ENCODE data around the gene ECHS1. TPM values are rescaled to one million over a fixed set of nuclear protein-coding genes. Genes with fewer than 3 reads are reported as not detected.

The ECHS1 gene
- total and polyA plus RNA-seq, 2 of the 8 experiments (the other 6 are each of a cell fraction or from before 2014, with no cell fraction given) = 41.7 to 101 TPM

DNA sequence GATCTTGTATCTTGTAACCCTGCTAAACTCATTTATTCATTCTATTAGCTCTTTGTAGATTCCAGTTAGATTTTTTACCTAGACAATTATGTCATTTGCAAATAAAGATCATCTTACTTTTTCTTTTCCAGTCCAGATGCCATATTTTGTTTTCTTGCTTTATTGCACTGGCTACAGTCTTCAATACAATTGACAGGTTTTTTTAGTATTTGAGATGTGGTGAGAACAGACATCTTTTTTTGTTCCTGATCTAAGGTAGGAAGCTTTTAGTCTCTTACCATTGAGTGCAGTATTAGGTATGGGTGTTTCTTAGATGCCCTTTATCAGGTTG lies 39.2 kb upstream of the ECHS1 start:
- DNase-seq (ENCODE audit: low read depth in 1 of 2, low spot score in 2 of 2) = no peak
- H2BK20ac ChIP-seq (ENCODE audit: low read length) = no peak overlapping the region
- peaks cover 0 to 1% of the 10 kb centered on the region in 2 experiments for H4K20me1 ChIP-seq (replicated peaks in 1 of 2; ENCODE audit: control insufficient read depth in 1 of 2, insufficient read depth in 2 of 2, low read length in 2 of 2)
- H3K4me2 ChIP-seq (ENCODE audit: insufficient read depth in 1 of 2, low read depth in 2 of 2, low read length in 2 of 2) = no peak overlapping the region
- no peak overlapping the region for H2BK12ac ChIP-seq (ENCODE audit: low read depth, low read length)
- no peak overlapping the region for H3K56ac ChIP-seq (replicated peaks; ENCODE audit: insufficient read length, low read depth, low read length)
- no peak overlapping the region for H2BK120ac ChIP-seq (replicated peaks; ENCODE audit: low read depth, low read length)
- H3K27me3 ChIP-seq (replicated peaks in 1 of 4; ENCODE audit: control insufficient read depth in 3 of 4, extremely low read depth in 1 of 4, insufficient read depth in 3 of 4, low read length in 3 of 4) = no peaks in the 10 kb centered on the region
- peaks cover 3 to 30% of the 10 kb centered on the region in 2 experiments for H3K79me2 ChIP-seq (ENCODE audit: control insufficient read depth in 1 of 2, insufficient read depth in 2 of 2, low read length in 2 of 2)
- H2AFZ ChIP-seq (ENCODE audit: low read length) = no peak overlapping the region
- H4K8ac ChIP-seq (ENCODE audit: extremely low read depth, insufficient read depth, low read length) = no peak overlapping the region
- H4K91ac ChIP-seq (replicated peaks; ENCODE audit: insufficient read length, low read length) = no peak overlapping the region
- CTCF ChIA-PET (ENCODE audit: partially characterized antibody) = interaction anchor here (0.7 kb wide), 1 partner anchor 11 kb away, joined by 3 read pairs; no protein-coding TSS in a partner anchor
- H3K79me1 ChIP-seq (ENCODE audit: low read depth, low read length) = peaks cover 3% of the 10 kb centered on the region; the same call in 1 of the 2 replicates
- H3K4ac ChIP-seq (replicated peaks; ENCODE audit: insufficient read length, low read depth, low read length) = no peak overlapping the region
- no peak overlapping the region for H3K23ac ChIP-seq (ENCODE audit: insufficient read length)
- POLR2A ChIA-PET (ENCODE audit: partially characterized antibody) = interaction anchor here (0.8 kb wide), 1 partner anchor 34 kb away, joined by 3 read pairs; the partner anchor contains the start of gene PAOX
- no peak for FAIRE-seq
- no peak overlapping the region for H3K18ac ChIP-seq (ENCODE audit: extremely low read depth, low read length)
- H3K4me1 ChIP-seq (replicated peaks in 1 of 4; ENCODE audit: control insufficient read depth in 3 of 4, insufficient read depth in 4 of 4, low read length in 3 of 4) = no peaks in the 10 kb centered on the region
- no peak overlapping the region for H2AK5ac ChIP-seq (ENCODE audit: low read depth, low read length)
- no peak overlapping the region for H2BK15ac ChIP-seq (ENCODE audit: low read length)
- H3K36me3 ChIP-seq (ENCODE audit: control insufficient read depth in 2 of 4, insufficient read depth in 4 of 4, low read length in 3 of 4) = peaks cover 0 to 49% (median 19%) of the 10 kb centered on the region in 4 experiments; a peak in 6 of 8 replicates
- no peak overlapping the region for H3K9ac ChIP-seq (replicated peaks in 1 of 4; ENCODE audit: extremely low read depth in 1 of 4, low read depth in 3 of 4, low read length in 3 of 4)
- no peak overlapping the region for H3K14ac ChIP-seq (ENCODE audit: insufficient read length)
- no peak overlapping the region for H2BK5ac ChIP-seq (ENCODE audit: low read depth, low read length)
- H3K23me2 ChIP-seq (ENCODE audit: low read depth, low read length) = no peaks in the 10 kb centered on the region
- H3K9me3 ChIP-seq (ENCODE audit: insufficient read depth in 2 of 2, low read depth in 1 of 2, low read length in 1 of 2) = peaks cover 9 to 12% of the 10 kb centered on the region in 2 experiments; a peak in 3 of 4 replicates
- H3K4me3 ChIP-seq (ENCODE audit: extremely low read depth in 1 of 4, insufficient read depth in 2 of 4, low read depth in 3 of 4, low read length in 4 of 4) = no peak overlapping the region
- no peak overlapping the region for H3K27ac ChIP-seq (ENCODE audit: low read depth, low read length)
- no peak overlapping the region for H4K5ac ChIP-seq (ENCODE audit: insufficient read length, low read depth, low read length)
- TF ChIP-seq SIN3A (conservative IDR thresholded peaks at IDR 0.05 in 1 of 2, IDR thresholded peaks at IDR 0.05 in 1 of 2; ENCODE audit: low read depth in 1 of 2, low read length in 2 of 2) (no peak), SP2 (IDR thresholded peaks at IDR 0.05; ENCODE audit: low read length) (no peak), HDAC6 (IDR thresholded peaks at IDR 0.05; ENCODE audit: low read depth, low read length) (no peak), POLR2A (IDR thresholded peaks at IDR 0.05; ENCODE audit: control extremely low read depth in 1 of 2, low read depth in 2 of 2, low read length in 2 of 2) (no peak), JUND (IDR thresholded peaks at IDR 0.05; ENCODE audit: low read length) (no peak), POLR2AphosphoS5 (IDR thresholded peaks at IDR 0.05; ENCODE audit: low read depth, low read length) (no peak), MAFK (IDR thresholded peaks at IDR 0.05; ENCODE audit: low read depth, low read length) (no peak), POU5F1 (IDR thresholded peaks at IDR 0.05; ENCODE audit: low read depth, low read length) (no peak), TAF7 (optimal IDR thresholded peaks at IDR 0.05; ENCODE audit: borderline replicate concordance, low read depth, low read length) (no peak), TCF12 (IDR thresholded peaks at IDR 0.05; ENCODE audit: low read depth, low read length) (no peak), RFX5 (IDR thresholded peaks at IDR 0.05; ENCODE audit: borderline replicate concordance, low read depth, low read length) (no peak), RBBP5 (IDR thresholded peaks at IDR 0.05; ENCODE audit: borderline replicate concordance, low read depth, low read length) (no peak), BCL11A (IDR thresholded peaks at IDR 0.05; ENCODE audit: low read depth in 2 of 2, low read length in 2 of 2) (no peak), RAD21 (IDR thresholded peaks at IDR 0.05 in 1 of 2, conservative IDR thresholded peaks at IDR 0.05 in 1 of 2; ENCODE audit: low read depth in 2 of 2, low read length in 2 of 2) (no peak), EZH2 (IDR thresholded peaks at IDR 0.05; ENCODE audit: low read depth, low read length, severe bottlenecking) (no peak)
- TF ChIP-seq, protein P1, sequence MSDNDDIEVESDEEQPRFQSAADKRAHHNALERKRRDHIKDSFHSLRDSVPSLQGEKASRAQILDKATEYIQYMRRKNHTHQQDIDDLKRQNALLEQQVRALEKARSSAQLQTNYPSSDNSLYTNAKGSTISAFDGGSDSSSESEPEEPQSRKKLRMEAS (IDR thresholded peaks at IDR 0.05) = no peak
